SH-SY5Y (cell line): ENCODE data around the gene DACT1.

Experiments used
- GATA2 ChIP-seq: IDR thresholded peaks from 2 replicates; pipeline ENCODE4 v1.6.1; 2011; ENCODE audit warnings: mild to moderate bottlenecking, low read depth, low read length
- GATA3 ChIP-seq: IDR thresholded peaks from 2 replicates; pipeline ENCODE4 v1.6.1; 2011; ENCODE audit warnings: low read depth, mild to moderate bottlenecking, low read length, moderate library complexity

- TF ChIP-seq GATA2: no peak
- no peak for TF ChIP-seq GATA3
These were observed 21.3 kb downstream of the DACT1 start for GRCh38 chr14:58659061-58659460.
